ENCODE measurements around the gene APOBEC2.

Gene APOBEC2

GRCh38 chr6:41037107-41037900, 15.7 kb upstream of the APOBEC2 start:
- DNase-seq (ENCODE audit: low read depth in 3 of 3) = no peak

GRCh38 chr6:41038205-41038604, 14.8 kb upstream of the APOBEC2 start:
- DNase-seq (ENCODE audit: low read depth in 3 of 3) = no peak

- DNase-seq (ENCODE audit: low read depth in 3 of 3) = peak; percentile 26 to 44 (median 26)
These were observed 13.7 kb upstream of the APOBEC2 start, which contains the start of gene UNC5CL for GRCh38 chr6:41039060-41039998. TSS of gene UNC5CL (minus strand) at chr6:41039221. CDS start at chr6:41035074, 4,147 bp downstream.

- DNase-seq (ENCODE audit: low read depth in 3 of 3) = no peak
These were observed 12.7 kb upstream of the APOBEC2 start for GRCh38 chr6:41040101-41040939.

GRCh38 chr6:41040940-41041536, 12.0 kb upstream of the APOBEC2 start:
- no peak for DNase-seq (ENCODE audit: low read depth in 3 of 3)

- no peak for DNase-seq (ENCODE audit: low read depth in 3 of 3)
These were observed 10.6 kb upstream of the APOBEC2 start, which contains the start of gene TSPO2 for GRCh38 chr6:41042226-41043055. TSS of gene TSPO2 (plus strand) at chr6:41042467. CDS start at chr6:41042986, 519 bp downstream.

- DNase-seq (ENCODE audit: low read depth in 3 of 3) = no peak
These were observed 9.9 kb upstream of the APOBEC2 start for GRCh38 chr6:41043151-41043550.

- DNase-seq (ENCODE audit: low read depth in 3 of 3) = no peak
These were observed 7.3 kb upstream of the APOBEC2 start for GRCh38 chr6:41045664-41046063.

- DNase-seq (ENCODE audit: low read depth in 3 of 3) = no peak
These were observed 6.9 kb upstream of the APOBEC2 start for GRCh38 chr6:41046084-41046483.

- DNase-seq (ENCODE audit: low read depth in 3 of 3) = no peak
These were observed 5.7 kb upstream of the APOBEC2 start for GRCh38 chr6:41047306-41047705.

- DNase-seq (ENCODE audit: low read depth in 3 of 3) = no peak
These were observed 5.0 kb upstream of the APOBEC2 start for GRCh38 chr6:41047745-41048732.

GRCh38 chr6:41049521-41049920, 3.5 kb upstream of the APOBEC2 start:
- DNase-seq (ENCODE audit: low read depth in 3 of 3) = no peak

GRCh38 chr6:41049955-41050354, 3.0 kb upstream of the APOBEC2 start:
- DNase-seq (ENCODE audit: low read depth in 3 of 3) = no peak

GRCh38 chr6:41050536-41050935, 2.5 kb upstream of the APOBEC2 start:
- no peak for DNase-seq (ENCODE audit: low read depth in 3 of 3)

GRCh38 chr6:41051873-41052272, 1.1 kb upstream of the APOBEC2 start:
- no peak for DNase-seq (ENCODE audit: low read depth in 3 of 3)

- no peak for DNase-seq (ENCODE audit: low read depth in 3 of 3)
These were observed 1.5 kb downstream of the APOBEC2 start for GRCh38 chr6:41054511-41054910.

GRCh38 chr6:41055149-41055548, 2.1 kb downstream of the APOBEC2 start:
- DNase-seq (ENCODE audit: low read depth in 3 of 3) = no peak

GRCh38 chr6:41056768-41057490, 3.9 kb downstream of the APOBEC2 start:
- DNase-seq (ENCODE audit: low read depth in 3 of 3) = no peak

Measured in stimulated activated CD4-positive, alpha-beta T cell treated with anti-CD3 and anti-CD28 coated beads, TNF-alpha, amount 100 ng/mL, for 24 hours (primary cell).